ENCODE data around the gene USP3. TPM values are rescaled to one million over a fixed set of nuclear protein-coding genes. Genes with fewer than 3 reads are reported as not detected.

Gene USP3
- total and polyA plus RNA-seq, 2 donors (not counting 3 experiments of a cell fraction or from before 2014, with no cell fraction given): 18.8 to 52.4 TPM

DNA sequence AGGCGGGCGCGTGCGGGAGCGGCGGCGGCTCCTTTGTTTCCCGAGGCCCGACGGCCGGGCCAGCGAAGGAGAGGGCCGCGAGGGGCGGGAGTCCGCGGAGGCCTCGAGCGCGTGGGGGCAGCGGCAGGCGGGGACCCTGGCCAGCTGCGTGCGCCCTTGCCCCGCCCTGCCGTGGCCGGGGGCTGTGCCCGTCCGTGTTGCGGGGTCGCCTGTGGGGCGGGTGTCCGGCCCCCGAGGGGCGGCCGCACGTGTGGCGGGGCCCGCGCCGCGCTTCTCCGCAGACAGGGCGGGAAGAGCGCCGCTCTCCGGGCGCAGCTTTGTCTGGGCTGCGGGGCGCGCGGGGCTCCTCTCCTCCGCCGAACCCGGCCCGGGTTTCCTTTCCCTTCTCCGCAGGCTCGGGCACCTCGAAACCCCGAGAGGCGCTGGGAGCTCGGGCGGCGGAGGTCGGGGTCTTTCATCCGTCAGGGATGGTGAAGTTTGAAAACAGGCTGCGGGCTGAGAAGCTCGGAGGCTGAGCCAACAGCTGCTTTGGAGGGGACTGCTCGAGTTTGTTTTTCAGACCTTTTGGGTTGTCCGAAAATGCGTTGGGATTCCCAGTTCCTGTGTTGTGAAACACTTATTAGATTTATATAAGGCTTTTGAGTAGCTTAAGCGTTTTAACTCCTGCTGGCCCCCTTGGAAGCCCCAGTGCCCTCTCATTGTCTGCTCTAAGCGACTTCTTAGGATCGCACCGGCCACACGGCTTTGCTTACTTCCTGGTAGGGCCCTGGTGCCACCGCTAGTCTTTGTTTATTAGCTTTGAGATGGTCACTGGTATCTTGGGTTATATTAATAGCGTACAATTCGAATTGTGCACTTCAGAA, 817 bp downstream of the USP3 start:
- Histone ChIP-seq H3K79me2 (ENCODE audit: control insufficient read depth, insufficient read depth, low read length) (peaks cover 56% of the 10 kb centered on the region), H3K27ac (ENCODE audit: insufficient read depth, low read depth, low read length) (peak overlapping the region; percentile 80), H3K36me3 (ENCODE audit: control insufficient read depth in 2 of 2, extremely low read depth in 1 of 2, insufficient read depth in 2 of 2, low read length in 2 of 2) (no peaks in the 10 kb centered on the region), H3K9me3 (replicated peaks; ENCODE audit: control insufficient read depth, insufficient read depth, low read length) (no peaks in the 10 kb centered on the region), H3K27me3 (ENCODE audit: control insufficient read depth in 2 of 2, insufficient read depth in 2 of 2, low read length in 2 of 2) (no peaks in the 10 kb centered on the region), H3K9ac (replicated peaks; ENCODE audit: extremely low read depth, insufficient read depth, low read length) (peak overlapping the region; percentile 94), H3K4me3 (replicated peaks in 1 of 3; ENCODE audit: insufficient read depth in 1 of 3, low read depth in 1 of 3, low read length in 3 of 3) (peak overlapping the region; percentile 55 to 87 (median 85)), H3K4me1 (ENCODE audit: control insufficient read depth, extremely low read depth, insufficient read depth, low read length) (peaks cover 69% of the 10 kb centered on the region), H3K4me2 (ENCODE audit: insufficient read depth, low read length) (peak overlapping the region; percentile 94), H3K9me1 (replicated peaks; ENCODE audit: control insufficient read depth, extremely low read depth, insufficient read depth, low read length) (no peaks in the 10 kb centered on the region), H4K20me1 (replicated peaks; ENCODE audit: control insufficient read depth, extremely low read depth, insufficient read depth, low read length) (peaks cover 11% of the 10 kb centered on the region), H2AFZ (ENCODE audit: low read depth, low read length) (peak overlapping the region; percentile 48)
- ChIA-PET POLR2A (interaction anchor here (1.1 kb wide), 1 partner anchor 12 kb away, joined by 3 read pairs; no protein-coding TSS in a partner anchor), CTCF (interaction anchor here (0.9 to 6.4 kb wide), 16 partner anchors 9 to 564 kb away, joined by 3 to 76 read pairs (median 5); no protein-coding TSS in a partner anchor)
- no TSS peak for BruUV-seq (replicated peaks)
- no peak for TF ChIP-seq FOS (IDR thresholded peaks at IDR 0.05; ENCODE audit: borderline replicate concordance, insufficient read depth, low read length)
- no peak for TF ChIP-seq EZH2 (IDR thresholded peaks at IDR 0.05; ENCODE audit: borderline replicate concordance, low read depth, low read length, severe bottlenecking)
- no peak for TF ChIP-seq JUN (IDR thresholded peaks at IDR 0.05; ENCODE audit: borderline replicate concordance, insufficient read depth, insufficient read length, low read depth)
- TF ChIP-seq GATA2 (IDR thresholded peaks at IDR 0.05; ENCODE audit: insufficient read depth, insufficient read length, low read depth, low read length): no peak
- peak; percentile 41 for TF ChIP-seq POLR2AphosphoS5 (IDR thresholded peaks at IDR 0.05; ENCODE audit: insufficient read depth, low read depth, low read length)
- TF ChIP-seq MYC (IDR thresholded peaks at IDR 0.05; ENCODE audit: low read depth, low read length): no peak
- TF ChIP-seq, protein P1, sequence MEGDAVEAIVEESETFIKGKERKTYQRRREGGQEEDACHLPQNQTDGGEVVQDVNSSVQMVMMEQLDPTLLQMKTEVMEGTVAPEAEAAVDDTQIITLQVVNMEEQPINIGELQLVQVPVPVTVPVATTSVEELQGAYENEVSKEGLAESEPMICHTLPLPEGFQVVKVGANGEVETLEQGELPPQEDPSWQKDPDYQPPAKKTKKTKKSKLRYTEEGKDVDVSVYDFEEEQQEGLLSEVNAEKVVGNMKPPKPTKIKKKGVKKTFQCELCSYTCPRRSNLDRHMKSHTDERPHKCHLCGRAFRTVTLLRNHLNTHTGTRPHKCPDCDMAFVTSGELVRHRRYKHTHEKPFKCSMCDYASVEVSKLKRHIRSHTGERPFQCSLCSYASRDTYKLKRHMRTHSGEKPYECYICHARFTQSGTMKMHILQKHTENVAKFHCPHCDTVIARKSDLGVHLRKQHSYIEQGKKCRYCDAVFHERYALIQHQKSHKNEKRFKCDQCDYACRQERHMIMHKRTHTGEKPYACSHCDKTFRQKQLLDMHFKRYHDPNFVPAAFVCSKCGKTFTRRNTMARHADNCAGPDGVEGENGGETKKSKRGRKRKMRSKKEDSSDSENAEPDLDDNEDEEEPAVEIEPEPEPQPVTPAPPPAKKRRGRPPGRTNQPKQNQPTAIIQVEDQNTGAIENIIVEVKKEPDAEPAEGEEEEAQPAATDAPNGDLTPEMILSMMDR (IDR thresholded peaks at IDR 0.05; ENCODE audit: extremely low read depth in 1 of 2, insufficient read depth in 1 of 2, low read depth in 1 of 2, low read length in 2 of 2): peak in 1 of 2 donors; percentile 5
- TF ChIP-seq, protein P2, sequence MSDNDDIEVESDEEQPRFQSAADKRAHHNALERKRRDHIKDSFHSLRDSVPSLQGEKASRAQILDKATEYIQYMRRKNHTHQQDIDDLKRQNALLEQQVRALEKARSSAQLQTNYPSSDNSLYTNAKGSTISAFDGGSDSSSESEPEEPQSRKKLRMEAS (IDR thresholded peaks at IDR 0.05; ENCODE audit: insufficient read depth, insufficient read length): no peak
- TF ChIP-seq POLR2A (IDR thresholded peaks at IDR 0.05; ENCODE audit: low read depth, low read length): peak; percentile 42
- DNase-seq (ENCODE audit: low read depth, low spot score) (peak; percentile 75), FAIRE-seq (peak; percentile 59)
- intact Hi-C loops (cut with micrococcal nuclease) (loop anchor here (1.0 to 5.0 kb wide), 6 partner anchors 48 to 608 kb away; no protein-coding TSS in a partner anchor), dilution Hi-C loops (cut with MboI; ENCODE audit: extremely low pct_ligation_motif_present, low sequenced_read_pairs) (no loop called here)

Measured in endothelial cell of umbilical vein (primary cell).